ENCODE data around the gene IGIP. TPM values are rescaled to one million over a fixed set of nuclear protein-coding genes. Genes with fewer than 3 reads are reported as not detected.

The IGIP gene
- total RNA-seq, 1 donor from 2014 or later: 2.0 TPM

- H3K4me3 Mint-ChIP-seq (ENCODE audit: low read depth): no peak overlapping the region
- no peaks in the 10 kb centered on the region for H3K9me3 Mint-ChIP-seq (ENCODE audit: low read depth)
- DNase-seq (ENCODE audit: low spot score, unreplicated experiment): no peak
- TF ChIP-seq CTCF (IDR thresholded peaks at IDR 0.05; ENCODE audit: unreplicated experiment): no peak
- peaks cover 8% of the 10 kb centered on the region for H3K27me3 Mint-ChIP-seq
- H3K4me1 Mint-ChIP-seq (ENCODE audit: low read depth): peaks cover 18% of the 10 kb centered on the region
- H3K36me3 Mint-ChIP-seq (ENCODE audit: insufficient read depth): no peaks in the 10 kb centered on the region
- no peak overlapping the region for H3K27ac Mint-ChIP-seq
Observed at GRCh38 chr5:140178086-140178410, 52.3 kb downstream of the IGIP start.

- no peak for TF ChIP-seq CTCF (IDR thresholded peaks at IDR 0.05; ENCODE audit: unreplicated experiment)
- Mint-ChIP-seq H3K36me3 (ENCODE audit: insufficient read depth) (no peaks in the 10 kb centered on the region), H3K4me3 (ENCODE audit: low read depth) (no peak overlapping the region), H3K4me1 (ENCODE audit: low read depth) (peaks cover 18% of the 10 kb centered on the region), H3K27ac (no peak overlapping the region), H3K9me3 (ENCODE audit: low read depth) (no peaks in the 10 kb centered on the region), H3K27me3 (peaks cover 3% of the 10 kb centered on the region)
- no peak for DNase-seq (ENCODE audit: low spot score, unreplicated experiment)
Observed at GRCh38 chr5:140178482-140179116, 52.9 kb downstream of the IGIP start.

Other genes starting within 250 kb of the IGIP start
- 4.8 and 5.5 TPM in 2 replicates for gene NRG2, start 82.6 kb upstream of the IGIP start, total RNA-seq
- 7.0 and 7.7 TPM in 2 replicates for gene PURA, start 11.8 kb upstream of the IGIP start, total RNA-seq
- gene CYSTM1, start 49.3 kb downstream of the IGIP start, total RNA-seq: 28.1 and 30.9 TPM in 2 replicates
- gene PFDN1, start 177.2 kb downstream of the IGIP start, total RNA-seq: 63.4 and 65.1 TPM in 2 replicates
- gene HBEGF, start 220.7 kb downstream of the IGIP start, total RNA-seq: 0.84 and 1.3 TPM in 2 replicates
- 0.31 and 0.58 TPM in 2 replicates for gene SLC4A9, start 234.3 kb downstream of the IGIP start, total RNA-seq

Data from progenitor cell of endocrine pancreas (in vitro differentiated cells).